Kasumi-1 (cell line): ENCODE results near the gene ALDOB.

Experiments used
- DNase-seq, 2 experiments: peaks; one replicate each; lab custom pipeline; 2025; lab: John Stamatoyannopoulos, UW

Gene ALDOB

DNA sequence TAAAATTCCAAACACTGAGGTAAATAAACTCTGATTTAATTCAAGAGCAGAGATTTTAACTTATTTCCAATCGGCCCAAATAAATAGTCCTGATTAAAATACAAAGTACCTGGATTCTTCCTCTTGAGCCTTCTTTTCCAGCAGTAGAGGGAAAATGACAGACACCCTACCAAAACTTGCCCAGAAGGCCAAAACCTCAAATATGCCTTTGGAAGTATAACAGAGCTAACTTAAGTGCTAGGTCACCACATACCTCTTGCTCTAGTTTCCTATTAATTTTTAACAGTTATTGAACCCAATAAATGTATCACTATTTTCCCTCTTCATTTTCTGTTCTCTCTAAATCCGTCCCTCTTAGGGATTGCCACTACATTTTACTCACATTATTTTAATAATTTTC, 52.2 kb downstream of the ALDOB start:
- no peak for DNase-seq

DNA sequence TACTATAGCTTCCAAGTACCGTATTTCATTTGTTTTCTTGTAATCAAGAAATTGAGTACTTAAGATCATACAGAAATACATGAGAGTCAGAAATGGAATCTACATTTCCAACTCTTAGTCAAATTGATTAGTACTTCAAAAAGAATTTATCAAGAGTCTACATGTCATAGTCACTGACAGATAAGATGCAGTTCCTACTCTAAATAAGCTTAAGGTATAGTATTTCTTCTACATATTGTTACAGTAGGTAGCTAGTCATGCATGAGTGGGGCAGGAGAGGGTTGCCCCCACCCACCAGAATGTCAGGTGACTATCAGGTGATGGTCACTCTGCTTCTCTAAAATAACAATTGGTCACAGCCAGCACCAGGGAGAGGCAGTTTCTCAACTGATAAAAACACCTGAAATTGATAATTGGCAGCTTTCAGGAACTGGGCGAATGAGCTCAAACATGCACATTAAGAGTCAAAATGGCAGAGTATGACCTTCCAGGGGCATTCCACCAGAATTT, 53.7 kb downstream of the ALDOB start:
- DNase-seq, result no peak

DNA sequence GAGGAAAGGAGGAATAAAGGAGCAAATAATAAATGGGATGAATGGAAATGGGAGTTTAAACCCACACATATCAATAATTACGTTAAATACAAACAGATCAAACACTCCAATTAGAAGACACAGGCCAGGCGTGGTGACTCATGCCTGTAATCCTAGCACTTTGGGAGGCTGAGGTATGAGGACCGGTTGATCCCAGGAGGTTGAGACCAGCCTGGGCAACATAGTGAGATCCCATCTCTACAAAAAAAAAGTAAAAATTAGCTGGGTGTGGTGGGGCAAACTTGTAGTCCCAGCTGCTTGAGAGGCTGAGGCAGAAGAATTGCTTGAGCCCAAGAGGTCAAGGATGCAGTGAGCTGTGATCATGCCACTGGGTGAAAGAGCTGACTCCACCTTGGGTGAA, 54.5 kb downstream of the ALDOB start:
- no peak for DNase-seq

DNA sequence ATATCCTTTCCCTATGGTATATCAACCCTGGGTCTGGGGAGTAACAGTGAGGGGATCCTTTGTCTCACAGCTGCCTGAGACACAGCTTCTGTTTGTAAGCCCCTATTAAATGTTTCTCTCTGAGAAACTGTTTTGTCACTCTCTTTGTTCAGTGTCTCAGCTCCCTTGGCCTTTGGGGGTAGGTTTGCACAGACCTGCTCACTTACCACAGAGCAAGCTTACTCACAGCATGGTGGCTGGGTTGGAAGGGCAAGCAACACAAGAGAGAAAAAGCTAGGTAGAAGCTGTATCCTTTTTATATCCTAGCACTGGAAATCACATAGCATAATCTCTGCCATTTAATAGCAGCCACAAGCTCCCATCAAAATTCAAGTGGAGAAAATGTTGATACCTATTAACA, 55.3 kb downstream of the ALDOB start:
- no peak for DNase-seq

DNA sequence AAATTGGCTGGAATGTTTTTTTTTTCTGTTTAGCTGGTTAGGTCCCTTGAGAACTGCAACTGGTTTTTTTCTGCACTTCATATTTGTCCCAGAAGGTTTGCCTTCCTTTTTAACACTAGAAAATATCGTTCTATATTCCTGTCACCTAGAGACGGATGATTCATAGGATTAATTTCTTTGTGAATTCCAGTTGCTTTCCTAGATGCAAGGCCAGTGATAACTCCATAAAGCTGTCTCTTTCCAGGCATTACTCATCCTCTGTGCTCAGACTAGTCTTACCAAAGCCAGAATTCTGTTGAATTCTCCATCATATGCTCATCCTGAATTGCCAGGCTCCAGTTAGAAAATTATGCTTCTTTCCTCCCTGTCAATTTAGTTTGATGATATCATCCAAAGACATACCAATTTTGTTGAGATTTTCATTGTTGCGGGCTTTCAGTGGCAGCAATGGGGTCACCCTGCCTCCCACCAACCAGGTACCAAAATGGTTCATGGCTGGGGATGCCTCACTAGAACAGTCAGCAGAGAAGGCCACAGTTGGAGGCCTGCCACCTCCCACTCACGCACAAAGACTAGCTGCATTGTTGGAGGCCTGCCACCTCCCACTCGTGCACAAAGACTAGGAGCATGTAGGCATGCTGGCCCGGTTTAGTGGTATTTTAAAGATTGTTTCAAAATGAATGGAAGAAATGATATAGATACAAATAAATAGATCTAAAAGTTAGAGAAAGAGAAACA, 59.3 kb downstream of the ALDOB start:
- DNase-seq, result no peak

DNA sequence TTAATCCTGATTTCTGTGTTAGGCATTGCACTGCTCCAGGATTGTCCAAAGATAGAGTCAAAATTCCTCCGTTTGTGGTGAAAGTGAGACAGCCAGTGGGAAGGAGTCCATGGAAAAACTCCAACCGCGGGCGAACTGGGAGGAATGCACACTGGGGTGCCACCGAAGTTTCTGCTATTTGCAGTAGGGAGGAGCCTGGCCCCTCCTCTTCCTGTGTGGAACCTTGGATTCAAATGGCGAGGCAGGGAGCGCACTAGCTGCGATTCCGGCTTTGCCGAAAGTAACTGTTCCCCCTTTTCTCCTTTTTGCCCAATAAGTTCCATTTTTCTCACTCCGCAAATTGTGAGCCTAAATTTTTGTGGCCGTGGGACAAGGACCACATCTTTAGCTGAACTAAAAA, 60.0 kb downstream of the ALDOB start:
- DNase-seq, result no peak

DNA sequence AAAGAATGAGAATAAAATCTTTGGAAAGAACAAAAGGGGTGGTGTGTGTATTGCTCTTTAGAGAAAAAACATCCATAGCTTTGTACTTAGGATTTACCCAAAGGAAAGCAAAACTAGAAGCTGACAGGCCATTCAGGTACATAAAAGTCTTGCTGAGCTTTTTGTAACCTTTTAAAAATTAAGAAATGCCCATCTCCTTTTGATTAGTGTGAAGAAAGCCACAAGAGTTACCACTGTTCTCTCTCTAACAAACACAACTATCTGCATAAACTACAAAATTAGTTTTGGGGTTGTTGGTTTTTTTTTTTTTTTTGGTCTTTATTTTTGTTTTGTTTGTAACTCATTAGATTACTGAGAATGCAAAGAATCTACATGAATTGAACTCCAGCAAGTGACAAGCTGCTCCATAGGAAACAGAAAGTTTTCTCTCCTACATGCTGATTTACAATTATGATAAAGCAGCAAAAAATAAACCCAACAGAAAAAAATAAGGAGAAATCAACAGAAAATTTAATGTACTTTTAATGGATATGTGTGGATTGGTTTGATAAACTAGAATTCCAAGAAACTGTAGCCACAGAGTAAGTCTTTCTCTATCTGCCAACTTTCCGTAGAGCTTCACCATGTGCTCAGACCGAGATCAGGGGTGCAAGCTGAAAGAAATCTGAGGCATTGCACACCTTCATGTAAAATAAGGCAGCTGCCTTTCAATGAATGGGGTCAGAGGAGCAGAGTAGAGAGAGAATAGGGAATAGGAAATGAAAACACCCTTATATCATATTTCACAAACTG, 63.1 kb downstream of the ALDOB start:
- DNase-seq, result no peak

DNA sequence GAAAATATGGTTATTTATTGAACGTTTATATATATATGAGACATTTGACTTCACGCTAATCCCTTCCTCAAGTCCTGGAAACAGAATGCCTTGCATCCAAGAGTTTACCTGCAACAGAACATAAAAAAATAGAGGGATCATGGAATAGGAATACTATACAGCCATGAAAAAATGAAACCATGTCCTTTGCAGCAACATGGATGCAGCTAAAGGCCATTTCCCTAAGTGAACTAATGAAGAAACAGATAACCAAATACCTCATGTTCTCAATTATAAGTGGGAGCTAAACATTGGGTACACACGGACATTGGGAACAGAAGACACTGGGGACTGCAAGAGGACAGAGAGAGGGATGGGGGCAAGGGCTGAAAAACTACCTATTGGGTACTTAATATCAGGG, 63.8 kb downstream of the ALDOB start:
- no peak for DNase-seq
